Fibroblast of lung (primary cell): ENCODE data around the gene OR4D2. TPM values are rescaled to one million over a fixed set of nuclear protein-coding genes. Genes with fewer than 3 reads are reported as not detected.
A peak's percentile ranks its signal among the peaks of the same experiment; 100 is the strongest.

ENCODE experiments used
- DNase-seq, 2 donors: peaks; one replicate each; pipeline versions ENCODE4 v3.0.0 to v3.0.0-alpha.2; 2010; ENCODE audit warnings: low read depth in 2 of 2
- H2AFZ ChIP-seq: 2 replicates; pipeline ENCODE4 v1.5.1; 2012; ENCODE audit warnings: low read length, control low read depth, inconsistent platforms
- H3K27ac ChIP-seq: 2 replicates; pipeline ENCODE4 v1.5.1; 2011; ENCODE audit warnings: low read length, control low read depth; ENCODE audit not compliant: insufficient read depth
- H3K27me3 ChIP-seq: 2 replicates; pipeline ENCODE4 v1.5.1; 2011; ENCODE audit warnings: mild to moderate bottlenecking, low read length; ENCODE audit not compliant: control insufficient read depth, insufficient read depth
- H3K36me3 ChIP-seq: 2 replicates; pipeline ENCODE4 v1.5.1; 2011; ENCODE audit warnings: low read length; ENCODE audit not compliant: control insufficient read depth, insufficient read depth
- H3K4me1 ChIP-seq: 2 replicates; pipeline ENCODE4 v1.5.1; 2011; ENCODE audit warnings: low read length; ENCODE audit not compliant: control insufficient read depth, insufficient read depth; ENCODE audit errors: extremely low read depth
- H3K4me2 ChIP-seq: 2 replicates; pipeline ENCODE4 v1.5.1; 2011; ENCODE audit warnings: low read length, control low read depth; ENCODE audit not compliant: insufficient read depth; ENCODE audit errors: extremely low read depth
- H3K4me3 ChIP-seq, 4 experiments: fragments of 200-600 bp in 1 of 4; sonication (generic) in 1 of 4; replicated peaks in 1 of 4; 2 replicates each; pipeline ENCODE4 v1.5.1; 2011 to 2016; ENCODE audit warnings: low read length in 4 of 4, low read depth in 3 of 4, mild to moderate bottlenecking in 3 of 4, control low read depth in 2 of 4, inconsistent platforms in 1 of 4, mixed read lengths in 1 of 4; ENCODE audit not compliant: insufficient read depth in 1 of 4; ENCODE audit errors: control extremely low read depth in 1 of 4
- H3K79me2 ChIP-seq: 2 replicates; pipeline ENCODE4 v1.5.1; 2012; ENCODE audit warnings: mild to moderate bottlenecking, low read length, inconsistent platforms; ENCODE audit not compliant: control insufficient read depth, insufficient read depth
- H3K9ac ChIP-seq: 2 replicates; pipeline ENCODE4 v1.5.1; 2011; ENCODE audit warnings: mild to moderate bottlenecking, low read length, control low read depth; ENCODE audit not compliant: insufficient read depth
- H3K9me3 ChIP-seq: 2 replicates; pipeline ENCODE4 v1.5.1; 2012; ENCODE audit warnings: low read depth, low read length; ENCODE audit not compliant: control insufficient read depth, insufficient read depth
- H4K20me1 ChIP-seq: 2 replicates; pipeline ENCODE4 v1.5.1; 2011; ENCODE audit warnings: low read length; ENCODE audit not compliant: control insufficient read depth, insufficient read depth; ENCODE audit errors: extremely low read depth
- CTCF ChIP-seq, 2 donors: IDR thresholded peaks in 1 of 2; conservative IDR thresholded peaks in 1 of 2; 1 replicate in 1 of 2; 2 replicates in 1 of 2; pipeline ENCODE4 v1.5.1; 2011 to 2012; ENCODE audit warnings: low read length in 2 of 2, control low read depth in 1 of 2, inconsistent platforms in 1 of 2, low read depth in 1 of 2, mild to moderate bottlenecking in 1 of 2
- EZH2 ChIP-seq: IDR thresholded peaks from 2 replicates; pipeline ENCODE4 v1.5.1; 2012; ENCODE audit warnings: low read length, control low read depth, mild to moderate bottlenecking; ENCODE audit errors: missing control alignments
- polyA plus RNA-seq, 2 donors: library from polyadenylated mRNA; depleted of rRNA in 1 of 2; stranded (reverse) in 1 of 2; unstranded in 1 of 2; fragments of >200 nt; gene quantifications; 2 replicates each; pipeline ENCODE4 v1.2.1, GENCODE V29; 2011 to 2012; ENCODE audit warnings: missing spikeins in 1 of 2
- total RNA-seq: library from RNA; depleted of rRNA; stranded (reverse); fragments of >200 nt; gene quantifications from 2 replicates; pipeline ENCODE4 v1.2.1, GENCODE V29; 2014

The OR4D2 gene
- total and polyA plus RNA-seq, 2 donors (not counting 1 experiment from before 2014, with no cell fraction given): not detected

- no peak for TF ChIP-seq EZH2
- peak; percentile 52 to 60 for TF ChIP-seq CTCF (conservative IDR thresholded peaks at IDR 0.05 in 1 of 2, IDR thresholded peaks at IDR 0.05 in 1 of 2; ENCODE audit: low read depth in 1 of 2, low read length in 2 of 2)
- DNase-seq: peak; percentile 83 to 89
- peak within 1 kb of the TSS; percentile 71 for H3K27ac ChIP-seq
Measured at GRCh38 chr17:58219007-58219788, 52.4 kb downstream of the OR4D2 start, which contains the start of gene MKS1. Gene MKS1 (minus strand): TSS chr17:58219255. CDS start chr17:58219230, 25 bp downstream.

GRCh38 chr17:58219789-58220183 is 53.0 kb downstream of the OR4D2 start:
- TF ChIP-seq EZH2: no peak
- TF ChIP-seq CTCF (conservative IDR thresholded peaks at IDR 0.05 in 1 of 2, IDR thresholded peaks at IDR 0.05 in 1 of 2; ENCODE audit: low read depth in 1 of 2, low read length in 2 of 2): no peak
- Histone ChIP-seq H3K4me2 (peak overlapping the region; percentile 86), H3K27ac (no peak overlapping the region), H3K9me3 (no peaks in the 10 kb centered on the region), H3K9ac (no peak overlapping the region), H3K4me3 (peak overlapping the region in 2 of 4 experiments; percentile 90 to 97), H3K27me3 (no peaks in the 10 kb centered on the region), H3K4me1 (no peaks in the 10 kb centered on the region), H3K36me3 (no peaks in the 10 kb centered on the region), H3K79me2 (no peaks in the 10 kb centered on the region), H4K20me1 (no peaks in the 10 kb centered on the region), H2AFZ (peak overlapping the region; percentile 93)
- DNase-seq: no peak

More at GRCh38 chr17:58219007-58219788, 52.4 kb downstream of the OR4D2 start, which contains the start of gene MKS1:
- peak within 1 kb of the TSS; percentile 94 for H3K4me2 ChIP-seq
- H4K20me1 ChIP-seq: no peaks in the 10 kb centered on the region
- peak within 1 kb of the TSS; percentile 78 for H3K9ac ChIP-seq
- peak within 1 kb of the TSS; percentile 94 for H2AFZ ChIP-seq
- H3K27me3 ChIP-seq: no peaks in the 10 kb centered on the region
- peak within 1 kb of the TSS; percentile 55 to 97 (median 78) for H3K4me3 ChIP-seq
- no peaks in the 10 kb centered on the region for H3K4me1 ChIP-seq
- no peaks in the 10 kb centered on the region for H3K36me3 ChIP-seq
- no peaks in the 10 kb centered on the region for H3K79me2 ChIP-seq
- H3K9me3 ChIP-seq: no peaks in the 10 kb centered on the region

Other genes starting within 250 kb of the OR4D2 start
- 6.2 and 11.9 TPM in 2 replicates for gene CUEDC1, start 211.6 kb upstream of the OR4D2 start, total RNA-seq
- gene CUEDC1, start 211.6 kb upstream of the OR4D2 start, polyA plus RNA-seq: 25.6 and 34.9 TPM in 2 replicates
- 37.0 and 51.2 TPM in 2 replicates for gene VEZF1, start 178.7 kb upstream of the OR4D2 start, total RNA-seq
- gene VEZF1, start 178.7 kb upstream of the OR4D2 start, polyA plus RNA-seq: 43.9 and 44.3 TPM in 2 replicates
- 242 and 307 TPM in 2 replicates for gene SRSF1, start 159.7 kb upstream of the OR4D2 start, total RNA-seq
- 191 and 218 TPM in 2 replicates for gene SRSF1, start 159.7 kb upstream of the OR4D2 start, polyA plus RNA-seq
- 32.1 and 32.9 TPM in 2 replicates for gene DYNLL2, start 83.6 kb upstream of the OR4D2 start, total RNA-seq
- gene DYNLL2, start 83.6 kb upstream of the OR4D2 start, polyA plus RNA-seq: 17.1 and 22.7 TPM in 2 replicates
- gene OR4D1, start 18.6 kb upstream of the OR4D2 start, total RNA-seq: not detected in 2 replicates
- not detected in 2 replicates for gene OR4D1, start 18.6 kb upstream of the OR4D2 start, polyA plus RNA-seq
- not detected in 2 replicates for gene EPX, start 25.7 kb downstream of the OR4D2 start, total RNA-seq
- gene EPX, start 25.7 kb downstream of the OR4D2 start, polyA plus RNA-seq: not detected in 2 replicates
- gene MKS1, start 52.3 kb downstream of the OR4D2 start, total RNA-seq: 13.1 and 17.8 TPM in 2 replicates
- gene MKS1, start 52.3 kb downstream of the OR4D2 start, polyA plus RNA-seq: 8.7 and 10.3 TPM in 2 replicates
- gene LPO, start 71.6 kb downstream of the OR4D2 start, total RNA-seq: not detected in 2 replicates
- not detected in 2 replicates for gene LPO, start 71.6 kb downstream of the OR4D2 start, polyA plus RNA-seq
- gene MPO, start 114.0 kb downstream of the OR4D2 start, total RNA-seq: not detected in 2 replicates
- 0.01 TPM in 2 replicates for gene MPO, start 114.0 kb downstream of the OR4D2 start, polyA plus RNA-seq
- gene TSPOAP1, start 161.8 kb downstream of the OR4D2 start, total RNA-seq: 4.0 and 4.9 TPM in 2 replicates
- 0.23 and 0.24 TPM in 2 replicates for gene TSPOAP1, start 161.8 kb downstream of the OR4D2 start, polyA plus RNA-seq
- 41.9 and 48.5 TPM in 2 replicates for gene SUPT4H1, start 185.2 kb downstream of the OR4D2 start, total RNA-seq
- gene SUPT4H1, start 185.2 kb downstream of the OR4D2 start, polyA plus RNA-seq: 191 and 207 TPM in 2 replicates